ENCODE results near the gene MAPK8IP1.

Gene MAPK8IP1

DNA sequence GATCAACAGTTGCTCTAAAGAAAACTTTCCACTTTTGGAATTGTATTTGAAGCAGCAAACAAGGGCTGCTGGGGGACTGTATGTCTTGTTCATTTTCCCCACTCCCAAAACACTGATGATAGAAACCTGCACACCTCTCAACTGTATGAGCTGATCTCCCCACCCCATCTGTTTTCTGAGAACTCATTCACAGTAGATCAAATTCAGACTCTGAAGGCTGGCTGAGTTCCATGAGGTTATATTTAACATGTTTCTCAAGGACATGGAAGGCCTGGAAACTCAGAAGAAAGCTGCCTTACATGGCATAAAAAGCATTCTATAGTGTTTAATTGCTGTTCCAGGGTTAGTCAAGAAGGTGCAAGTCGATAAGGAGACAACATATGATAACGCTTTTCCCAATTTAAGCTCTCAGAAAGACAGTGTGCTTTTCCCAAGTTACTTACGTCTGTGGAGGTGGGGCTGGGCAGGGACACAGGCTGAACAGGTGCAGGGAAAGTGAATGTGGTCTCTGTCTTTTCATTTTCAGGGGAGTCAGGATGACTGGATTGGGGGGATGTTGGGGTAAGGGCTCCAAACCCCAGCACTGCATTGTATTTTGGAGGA, 60.0 kb downstream of the MAPK8IP1 start:
- no peak for DNase-seq (ENCODE audit: low spot score)

DNA sequence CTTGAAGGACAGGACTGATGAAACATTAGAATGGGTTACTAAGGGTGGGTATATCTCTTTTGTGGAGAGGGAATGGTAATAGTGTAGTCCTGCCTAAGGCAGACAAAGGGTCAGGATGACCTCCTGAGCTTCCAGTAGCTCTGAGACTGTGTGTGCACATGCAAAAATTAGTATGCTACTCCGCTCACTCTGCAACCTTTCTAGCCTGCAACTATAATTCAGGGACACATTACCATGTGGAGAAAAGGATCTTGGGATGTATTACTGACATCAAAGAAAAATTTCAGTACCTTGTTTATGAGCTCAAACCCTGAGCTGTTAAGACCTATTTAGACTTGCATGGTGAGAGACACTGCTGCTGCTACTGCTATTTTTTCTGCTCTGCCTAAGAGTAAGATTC, 62.4 kb downstream of the MAPK8IP1 start:
- no peak for DNase-seq (ENCODE audit: low spot score)

DNA sequence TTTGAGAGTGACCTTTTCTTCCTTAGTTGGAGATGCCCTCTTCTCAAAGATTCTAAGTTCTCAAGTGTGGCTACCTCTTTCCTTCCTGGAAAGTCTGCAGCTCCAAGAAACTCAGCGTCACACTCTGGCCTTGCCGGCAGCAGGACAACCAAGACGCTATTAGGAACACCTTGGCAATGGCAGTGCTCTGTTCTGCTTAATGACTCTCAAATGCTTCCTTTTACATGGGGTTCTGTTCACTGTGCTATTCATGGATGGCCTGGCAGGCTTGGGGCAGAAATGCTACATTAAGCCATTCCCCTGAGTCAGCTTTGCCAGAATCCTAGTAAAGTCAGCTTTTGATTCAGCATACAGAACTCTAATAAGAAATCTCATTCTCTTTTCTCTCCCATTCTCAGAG, 62.9 kb downstream of the MAPK8IP1 start:
- no peak for DNase-seq (ENCODE audit: low spot score)

DNA sequence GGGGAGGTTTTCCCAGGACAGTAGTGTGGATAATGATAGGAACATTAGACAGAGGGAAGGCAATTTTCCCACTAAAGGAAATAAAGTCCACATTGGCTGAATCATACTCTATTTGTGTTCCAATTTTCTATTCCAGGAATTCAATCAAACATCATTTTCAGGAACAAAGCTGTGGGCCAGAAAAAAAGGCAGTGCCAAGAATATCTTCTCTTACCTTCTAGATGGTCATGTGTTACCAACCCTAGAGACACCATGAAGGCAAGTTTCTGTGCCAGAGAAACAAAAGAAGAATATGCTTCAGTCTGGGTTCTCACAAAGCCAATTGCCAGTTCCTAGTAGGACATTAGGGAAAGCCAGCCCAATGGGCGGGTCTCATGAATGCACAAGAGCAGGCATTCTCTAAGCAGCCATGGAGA, 64.5 kb downstream of the MAPK8IP1 start:
- DNase-seq (ENCODE audit: low spot score): no peak
